ENCODE data around the gene INAFM1. TPM values are rescaled to one million over a fixed set of nuclear protein-coding genes. Genes with fewer than 3 reads are reported as not detected.

Gene INAFM1
- total and polyA plus RNA-seq, 9 of the 15 experiments (the other 6 are each of a cell fraction or from before 2014, with no cell fraction given) = 0.71 to 30.9 (median 3.1) TPM

- TF ChIP-seq CEBPG (CRISPR knock-in tag; IDR thresholded peaks at IDR 0.05) (0 out of 2 replicates have a peak, but pooled peaks have one; percentile 37), CEBPG (tag; conservative IDR thresholded peaks at IDR 0.05 in 1 of 2, IDR thresholded peaks at IDR 0.05 in 1 of 2) (no peak), RUNX1 (IDR thresholded peaks at IDR 0.05; ENCODE audit: low read depth) (no peak; the same call in 1 of the 2 replicates), XRCC4 (IDR thresholded peaks at IDR 0.05; ENCODE audit: extremely low read depth, insufficient read depth, insufficient read length) (no peak), CHD4 (IDR thresholded peaks at IDR 0.05; ENCODE audit: insufficient read depth, insufficient replicate concordance, low read depth, low read length, poor library complexity, severe bottlenecking) (no peak), EP300 (IDR thresholded peaks at IDR 0.05; ENCODE audit: low read length) (peak; percentile 52), ARID3B (CRISPR knock-in tag; IDR thresholded peaks at IDR 0.05; ENCODE audit: borderline replicate concordance) (peak; percentile 10; the same call in 1 of the 2 replicates), NR3C1 (CRISPR knock-in tag; IDR thresholded peaks at IDR 0.05) (no peak; the same call in none of the 2 replicates), MCM2 (IDR thresholded peaks at IDR 0.05; ENCODE audit: low read depth) (no peak), ZBTB12 (CRISPR knock-in tag; IDR thresholded peaks at IDR 0.05) (no peak), ZNF696 (CRISPR knock-in tag; conservative IDR thresholded peaks at IDR 0.05) (no peak), SMAD4 (CRISPR knock-in tag; conservative IDR thresholded peaks at IDR 0.05) (peak; percentile 16), MAZ (CRISPR knock-in tag; conservative IDR thresholded peaks at IDR 0.05 in 1 of 2, IDR thresholded peaks at IDR 0.05 in 1 of 2) (peak; percentile 17 to 51), ZBTB2 (IDR thresholded peaks at IDR 0.05) (no peak; the same call in 1 of the 2 replicates), RBM22 (IDR thresholded peaks at IDR 0.05; ENCODE audit: low read depth, low read length, poor library complexity, severe bottlenecking) (peak; percentile 100), TAF1 (IDR thresholded peaks at IDR 0.05; ENCODE audit: control insufficient read depth, extremely low read depth, insufficient read depth, low read length, severe bottlenecking) (peak; percentile 84), NFYB (IDR thresholded peaks at IDR 0.05; ENCODE audit: extremely low read depth, insufficient read length) (no peak), ZHX1 (conservative IDR thresholded peaks at IDR 0.05; ENCODE audit: low read length) (no peak), POLR3A (IDR thresholded peaks at IDR 0.05; ENCODE audit: borderline replicate concordance, extremely low read depth, insufficient read depth, insufficient read length) (no peak)
Observed at GRCh38 chr19:47226426-47227351, 48.0 kb upstream of the INAFM1 start (continued).

Data from K562 (cell line).